RWPE1 (cell line): ENCODE data around the gene HBEGF.

Experiments used
- CTCF ChIA-PET: fragments of 350-600 bp; sonication (Branson Sonifier 250); formaldehyde crosslinking; extraction: SDS; loops from one replicate; lab custom pipeline; 2021; lab: Yijun Ruan, JAX
- POLR2A ChIA-PET: fragments of 400-600 bp; formaldehyde crosslinking; extraction: SDS; loops from one replicate; lab custom pipeline; 2020; ENCODE audit warnings: antibody characterized with exemption; ENCODE audit not compliant: low non-redundant PET; lab: Yijun Ruan, JAX
- DNase-seq: peaks from one replicate; pipeline ENCODE4 v3.0.0; 2012; ENCODE audit warnings: low spot score
- H3K27ac ChIP-seq: fragments of 450-650 bp; 2 replicates; pipeline ENCODE4 v1.5.1; 2017
- TF ChIP-seq, protein P1 (sequence below): fragments of 450-650 bp; conservative IDR thresholded peaks from 2 replicates; pipeline ENCODE4 v1.5.1; 2017; ENCODE audit warnings: low read depth, mild to moderate bottlenecking

HBEGF gene

DNA sequence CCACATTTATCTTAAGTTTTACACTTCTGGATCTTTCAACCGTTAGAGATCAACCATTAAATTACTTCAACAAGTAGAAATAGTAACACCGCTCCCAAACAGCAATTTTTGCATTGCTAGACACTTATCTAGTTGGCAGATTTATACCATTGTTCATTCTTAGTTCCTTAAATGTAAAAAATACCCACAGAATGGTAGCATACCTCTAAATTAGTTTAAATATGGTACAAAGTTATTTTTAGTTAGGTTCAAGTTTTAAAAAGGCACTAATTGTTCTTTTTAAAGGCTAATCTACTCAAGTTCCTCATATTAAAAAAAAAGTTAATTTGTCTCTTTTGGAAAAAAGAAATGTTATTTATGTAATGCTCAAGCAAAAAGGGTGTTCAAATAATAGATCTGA is 51.6 kb downstream of the HBEGF start:
- H3K27ac ChIP-seq: no peak overlapping the region
- TF ChIP-seq, protein P1, sequence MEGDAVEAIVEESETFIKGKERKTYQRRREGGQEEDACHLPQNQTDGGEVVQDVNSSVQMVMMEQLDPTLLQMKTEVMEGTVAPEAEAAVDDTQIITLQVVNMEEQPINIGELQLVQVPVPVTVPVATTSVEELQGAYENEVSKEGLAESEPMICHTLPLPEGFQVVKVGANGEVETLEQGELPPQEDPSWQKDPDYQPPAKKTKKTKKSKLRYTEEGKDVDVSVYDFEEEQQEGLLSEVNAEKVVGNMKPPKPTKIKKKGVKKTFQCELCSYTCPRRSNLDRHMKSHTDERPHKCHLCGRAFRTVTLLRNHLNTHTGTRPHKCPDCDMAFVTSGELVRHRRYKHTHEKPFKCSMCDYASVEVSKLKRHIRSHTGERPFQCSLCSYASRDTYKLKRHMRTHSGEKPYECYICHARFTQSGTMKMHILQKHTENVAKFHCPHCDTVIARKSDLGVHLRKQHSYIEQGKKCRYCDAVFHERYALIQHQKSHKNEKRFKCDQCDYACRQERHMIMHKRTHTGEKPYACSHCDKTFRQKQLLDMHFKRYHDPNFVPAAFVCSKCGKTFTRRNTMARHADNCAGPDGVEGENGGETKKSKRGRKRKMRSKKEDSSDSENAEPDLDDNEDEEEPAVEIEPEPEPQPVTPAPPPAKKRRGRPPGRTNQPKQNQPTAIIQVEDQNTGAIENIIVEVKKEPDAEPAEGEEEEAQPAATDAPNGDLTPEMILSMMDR: no peak
- ChIA-PET POLR2A (no interaction called here), CTCF (no interaction called here)
- DNase-seq: no peak

DNA sequence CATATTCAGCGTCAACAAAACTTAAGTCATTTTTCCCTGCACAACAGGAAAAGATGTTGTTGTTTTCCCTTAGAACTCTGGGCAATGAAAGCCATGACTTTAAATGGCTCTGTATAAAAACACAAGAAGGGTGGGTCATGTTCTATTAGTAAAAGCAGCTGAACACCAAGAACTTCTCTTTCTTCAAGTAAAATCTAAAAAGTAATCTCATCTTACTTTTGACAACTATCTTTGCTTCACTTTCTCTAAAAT is 52.6 kb downstream of the HBEGF start:
- H3K27ac ChIP-seq: no peak overlapping the region
- POLR2A ChIA-PET: no interaction called here
- no peak for DNase-seq
- TF ChIP-seq, protein P1: no peak
- CTCF ChIA-PET: interaction anchor here (0.8 kb wide), 1 partner anchor 52 kb away, joined by 5 read pairs; no protein-coding TSS in a partner anchor

DNA sequence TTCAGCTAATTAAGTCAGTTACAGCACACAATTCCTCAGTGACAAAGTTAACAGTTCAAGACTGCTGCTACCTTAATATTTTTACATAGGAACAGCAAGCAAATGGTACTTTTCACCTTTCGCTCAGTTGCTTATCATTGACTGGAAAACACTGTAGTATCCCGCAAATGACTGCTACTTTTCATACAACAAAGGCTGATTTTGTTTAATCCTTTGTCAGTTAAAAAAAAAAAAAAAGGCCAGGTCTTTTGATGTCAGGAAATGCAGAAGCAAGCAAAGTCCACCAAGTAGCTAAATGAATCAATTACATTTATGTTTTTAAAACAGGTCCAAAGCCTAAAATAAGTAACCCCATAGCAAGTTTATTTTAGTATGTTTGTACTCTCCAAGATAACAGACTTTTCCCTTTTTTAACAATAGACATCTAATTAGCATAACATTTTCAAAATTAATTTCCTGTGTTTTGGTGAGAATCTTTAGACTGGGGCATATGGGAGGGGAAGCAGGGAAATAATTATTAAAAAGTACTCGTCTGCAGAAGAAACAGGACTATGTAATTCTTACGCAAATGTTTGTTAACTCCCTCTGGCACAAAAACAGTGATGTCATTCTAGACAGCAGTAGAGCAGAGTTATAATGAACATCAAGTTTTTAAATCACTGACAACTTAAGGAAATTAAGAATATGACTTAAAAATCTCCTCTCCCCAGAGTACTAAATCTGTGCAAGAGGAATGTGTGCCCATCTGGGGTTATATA is 53.1 kb downstream of the HBEGF start:
- no peak overlapping the region for H3K27ac ChIP-seq
- ChIA-PET CTCF (interaction anchor here (0.8 kb wide), 1 partner anchor 51 kb away, joined by 5 read pairs; no protein-coding TSS in a partner anchor), POLR2A (no interaction called here)
- TF ChIP-seq, protein P1: no peak
- no peak for DNase-seq

DNA sequence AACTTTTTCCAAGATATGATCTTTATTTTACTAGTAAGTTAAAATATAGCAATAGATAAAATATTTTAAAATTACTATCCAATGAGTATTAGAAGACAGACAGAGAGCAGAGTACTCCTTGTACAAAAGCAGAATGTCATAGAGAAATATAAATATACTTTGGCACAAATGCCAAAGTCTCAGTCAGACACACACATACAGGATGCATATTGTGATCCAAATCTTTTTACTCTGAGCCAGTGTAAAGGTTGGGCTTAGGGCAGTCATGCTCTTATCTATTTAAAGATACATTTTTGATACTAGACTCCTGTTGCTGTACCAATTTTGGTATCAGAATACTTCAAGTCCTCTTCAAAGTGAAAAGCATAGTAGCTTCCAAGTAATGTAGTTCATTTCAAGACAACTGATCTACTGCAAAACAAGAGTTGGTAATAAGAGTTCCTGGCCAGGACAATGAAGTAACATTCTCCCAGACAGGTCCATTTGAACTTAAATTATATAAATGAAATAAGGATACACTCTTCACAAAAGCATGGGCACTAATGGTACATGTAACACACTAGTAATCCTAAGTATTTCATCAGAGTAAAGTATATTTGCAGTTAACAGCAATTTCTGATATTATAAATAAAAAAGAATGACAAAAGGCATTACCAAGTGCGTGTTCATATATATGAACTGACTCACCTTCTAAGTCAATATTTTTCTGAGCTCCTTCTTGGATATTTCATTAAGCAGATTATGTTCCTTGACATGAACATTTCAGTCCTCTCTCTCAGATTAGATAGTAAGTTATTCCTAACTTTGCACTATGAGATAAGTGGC is 54.0 kb downstream of the HBEGF start:
- DNase-seq: no peak
- H3K27ac ChIP-seq: no peak overlapping the region
- POLR2A ChIA-PET: no interaction called here
- CTCF ChIA-PET: interaction anchor here (0.6 kb wide), 1 partner anchor 410 kb away, joined by 3 read pairs; no protein-coding TSS in a partner anchor
- TF ChIP-seq, protein P1: no peak

DNA sequence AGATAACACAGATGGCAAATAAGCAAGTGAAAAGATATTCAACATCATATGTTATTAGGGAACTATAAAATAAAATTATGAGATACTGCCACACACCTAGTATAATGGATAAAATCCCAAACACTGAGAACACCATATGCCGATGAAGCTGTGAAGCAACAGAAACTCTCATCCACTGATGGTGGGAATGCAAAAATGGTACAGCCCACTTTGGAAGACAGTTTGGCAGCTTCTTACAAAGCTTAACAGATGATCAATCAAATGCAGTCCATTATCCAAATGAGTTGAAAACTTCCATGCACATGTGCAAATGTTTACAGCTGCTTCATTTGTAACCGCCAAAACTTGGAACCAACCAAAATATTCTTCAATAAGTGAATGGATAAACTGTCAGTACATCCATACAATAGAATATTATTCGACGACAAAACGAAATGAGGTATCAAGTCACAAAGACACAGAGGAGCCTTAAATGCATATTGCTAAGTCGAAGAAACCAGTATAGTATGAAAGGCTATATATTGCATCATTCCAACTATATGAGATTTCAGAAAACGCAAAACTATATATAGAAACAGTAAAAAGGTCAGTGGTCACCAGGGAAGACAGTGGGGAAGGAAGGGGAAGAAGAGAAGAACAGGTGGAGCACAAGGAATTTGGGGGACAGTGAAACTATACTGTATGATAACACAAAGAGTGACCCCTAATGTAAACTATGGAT is 58.4 kb downstream of the HBEGF start:
- H3K27ac ChIP-seq: no peak overlapping the region
- DNase-seq: no peak
- POLR2A ChIA-PET: no interaction called here
- CTCF ChIA-PET: interaction anchor here (0.6 kb wide), 2 partner anchors 31 to 237 kb away, joined by 3 to 5 read pairs; no protein-coding TSS in a partner anchor
- TF ChIP-seq, protein P1: no peak

DNA sequence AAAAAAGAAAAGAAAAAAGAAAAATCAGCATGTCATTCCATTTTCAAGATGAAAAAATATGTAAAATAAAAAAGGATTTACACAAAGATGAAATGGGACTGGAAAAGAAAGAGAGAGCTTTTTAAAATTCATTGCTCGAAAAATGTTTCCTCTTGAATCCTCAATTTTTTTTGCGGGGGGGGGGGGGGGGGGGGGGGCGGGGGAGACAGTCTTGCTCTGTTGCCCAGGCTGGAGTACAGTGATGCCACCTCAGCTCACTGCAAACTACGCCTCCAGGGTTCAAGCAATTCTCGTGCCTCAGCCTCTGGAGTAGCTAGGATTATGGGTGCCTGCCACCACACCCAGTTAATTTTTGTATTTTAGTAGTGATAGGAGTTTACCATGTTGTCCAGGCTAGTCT is 60.0 kb downstream of the HBEGF start:
- no peak for DNase-seq
- no peak overlapping the region for H3K27ac ChIP-seq
- TF ChIP-seq, protein P1: no peak
- CTCF ChIA-PET: interaction anchor here (0.5 to 1.0 kb wide), 2 partner anchors 42 to 685 kb away, joined by 3 to 4 read pairs; no protein-coding TSS in a partner anchor
- POLR2A ChIA-PET: no interaction called here
